Measurements from ENCODE around the gene LRP1.

GRCh38 chr12:57089271-57090245 is 38.7 kb upstream of the LRP1 start:
- no peak for TF ChIP-seq EZH2 (optimal IDR thresholded peaks at IDR 0.05; ENCODE audit: low read depth, low read length)
- TF ChIP-seq, protein P1, sequence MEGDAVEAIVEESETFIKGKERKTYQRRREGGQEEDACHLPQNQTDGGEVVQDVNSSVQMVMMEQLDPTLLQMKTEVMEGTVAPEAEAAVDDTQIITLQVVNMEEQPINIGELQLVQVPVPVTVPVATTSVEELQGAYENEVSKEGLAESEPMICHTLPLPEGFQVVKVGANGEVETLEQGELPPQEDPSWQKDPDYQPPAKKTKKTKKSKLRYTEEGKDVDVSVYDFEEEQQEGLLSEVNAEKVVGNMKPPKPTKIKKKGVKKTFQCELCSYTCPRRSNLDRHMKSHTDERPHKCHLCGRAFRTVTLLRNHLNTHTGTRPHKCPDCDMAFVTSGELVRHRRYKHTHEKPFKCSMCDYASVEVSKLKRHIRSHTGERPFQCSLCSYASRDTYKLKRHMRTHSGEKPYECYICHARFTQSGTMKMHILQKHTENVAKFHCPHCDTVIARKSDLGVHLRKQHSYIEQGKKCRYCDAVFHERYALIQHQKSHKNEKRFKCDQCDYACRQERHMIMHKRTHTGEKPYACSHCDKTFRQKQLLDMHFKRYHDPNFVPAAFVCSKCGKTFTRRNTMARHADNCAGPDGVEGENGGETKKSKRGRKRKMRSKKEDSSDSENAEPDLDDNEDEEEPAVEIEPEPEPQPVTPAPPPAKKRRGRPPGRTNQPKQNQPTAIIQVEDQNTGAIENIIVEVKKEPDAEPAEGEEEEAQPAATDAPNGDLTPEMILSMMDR (IDR thresholded peaks at IDR 0.05; ENCODE audit: low read length): no peak

Data from MM.1S (cell line).